NCI-H524 (cell line): ENCODE results near the gene KDM3B.
A peak's percentile ranks its signal among the peaks of the same experiment; 100 is the strongest.
"Not testable (repeated sequence)": the region's sequence is repeated elsewhere in the genome, so short reads cannot be mapped to it uniquely, and the experiment has no call there.

Experiments
- DNase-seq, 2 experiments: peaks; one replicate each; lab custom pipeline; 2025; lab: John Stamatoyannopoulos, UW

The KDM3B gene, protein sequence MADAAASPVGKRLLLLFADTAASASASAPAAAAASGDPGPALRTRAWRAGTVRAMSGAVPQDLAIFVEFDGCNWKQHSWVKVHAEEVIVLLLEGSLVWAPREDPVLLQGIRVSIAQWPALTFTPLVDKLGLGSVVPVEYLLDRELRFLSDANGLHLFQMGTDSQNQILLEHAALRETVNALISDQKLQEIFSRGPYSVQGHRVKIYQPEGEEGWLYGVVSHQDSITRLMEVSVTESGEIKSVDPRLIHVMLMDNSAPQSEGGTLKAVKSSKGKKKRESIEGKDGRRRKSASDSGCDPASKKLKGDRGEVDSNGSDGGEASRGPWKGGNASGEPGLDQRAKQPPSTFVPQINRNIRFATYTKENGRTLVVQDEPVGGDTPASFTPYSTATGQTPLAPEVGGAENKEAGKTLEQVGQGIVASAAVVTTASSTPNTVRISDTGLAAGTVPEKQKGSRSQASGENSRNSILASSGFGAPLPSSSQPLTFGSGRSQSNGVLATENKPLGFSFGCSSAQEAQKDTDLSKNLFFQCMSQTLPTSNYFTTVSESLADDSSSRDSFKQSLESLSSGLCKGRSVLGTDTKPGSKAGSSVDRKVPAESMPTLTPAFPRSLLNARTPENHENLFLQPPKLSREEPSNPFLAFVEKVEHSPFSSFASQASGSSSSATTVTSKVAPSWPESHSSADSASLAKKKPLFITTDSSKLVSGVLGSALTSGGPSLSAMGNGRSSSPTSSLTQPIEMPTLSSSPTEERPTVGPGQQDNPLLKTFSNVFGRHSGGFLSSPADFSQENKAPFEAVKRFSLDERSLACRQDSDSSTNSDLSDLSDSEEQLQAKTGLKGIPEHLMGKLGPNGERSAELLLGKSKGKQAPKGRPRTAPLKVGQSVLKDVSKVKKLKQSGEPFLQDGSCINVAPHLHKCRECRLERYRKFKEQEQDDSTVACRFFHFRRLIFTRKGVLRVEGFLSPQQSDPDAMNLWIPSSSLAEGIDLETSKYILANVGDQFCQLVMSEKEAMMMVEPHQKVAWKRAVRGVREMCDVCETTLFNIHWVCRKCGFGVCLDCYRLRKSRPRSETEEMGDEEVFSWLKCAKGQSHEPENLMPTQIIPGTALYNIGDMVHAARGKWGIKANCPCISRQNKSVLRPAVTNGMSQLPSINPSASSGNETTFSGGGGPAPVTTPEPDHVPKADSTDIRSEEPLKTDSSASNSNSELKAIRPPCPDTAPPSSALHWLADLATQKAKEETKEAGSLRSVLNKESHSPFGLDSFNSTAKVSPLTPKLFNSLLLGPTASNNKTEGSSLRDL (N-terminal part only)

DNA sequence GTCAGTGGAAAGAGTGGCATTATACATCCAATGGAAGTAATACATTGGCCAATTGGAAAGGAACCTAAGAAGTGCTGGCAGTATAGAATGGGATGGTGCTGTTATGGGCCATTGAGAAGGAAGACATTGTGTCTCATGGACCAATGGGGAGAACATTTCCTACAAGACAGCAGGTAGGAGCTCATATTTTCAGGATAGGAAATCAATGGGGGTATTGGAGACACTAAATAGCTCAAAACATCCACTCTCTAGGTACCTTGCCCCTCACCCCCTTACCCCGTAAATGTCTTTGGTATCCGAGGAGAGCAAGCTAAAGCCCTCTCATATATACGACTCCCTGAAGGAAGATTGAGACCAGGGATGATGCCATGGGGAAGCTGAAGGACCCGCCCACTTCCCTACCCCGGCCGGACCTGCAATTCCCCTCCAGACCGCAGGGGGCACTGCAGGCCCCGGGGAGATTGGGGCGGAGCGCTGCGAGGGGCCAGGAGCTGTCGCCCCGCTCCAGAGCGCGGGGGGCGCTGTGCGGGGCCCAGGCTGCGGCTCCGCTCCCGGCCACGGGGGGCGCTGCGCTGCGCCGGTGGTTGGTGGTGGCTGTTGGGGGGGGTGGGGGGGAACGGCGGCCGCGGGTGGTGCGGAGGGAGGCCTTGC, at the start of gene KDM3B:
TSS of gene KDM3B (plus strand) at position 615 of the 651 bp plus-strand sequence. CDS start 111 bp downstream, outside the sequence.
- peak; percentile 68 to 82 for DNase-seq

DNA sequence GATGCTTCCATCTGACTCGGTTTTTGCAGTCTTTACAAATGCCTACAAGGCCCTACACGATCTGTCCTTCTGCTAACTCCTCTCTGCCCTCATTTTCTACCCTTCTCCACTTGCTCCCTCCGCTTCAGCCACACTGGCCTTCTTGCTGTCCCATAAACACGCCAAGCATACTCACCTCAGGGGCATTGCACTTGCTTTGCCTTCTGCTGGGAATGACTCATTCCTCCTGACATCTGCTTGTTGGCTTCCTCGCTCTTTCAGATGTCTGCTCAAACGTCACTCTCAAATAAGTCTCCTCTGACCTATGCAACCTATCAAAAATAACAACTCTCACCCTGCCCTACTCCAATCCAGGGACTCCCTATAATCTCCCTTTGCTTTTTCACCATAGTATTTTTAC, 49.1 kb upstream of the KDM3B start:
- DNase-seq, result no peak

DNA sequence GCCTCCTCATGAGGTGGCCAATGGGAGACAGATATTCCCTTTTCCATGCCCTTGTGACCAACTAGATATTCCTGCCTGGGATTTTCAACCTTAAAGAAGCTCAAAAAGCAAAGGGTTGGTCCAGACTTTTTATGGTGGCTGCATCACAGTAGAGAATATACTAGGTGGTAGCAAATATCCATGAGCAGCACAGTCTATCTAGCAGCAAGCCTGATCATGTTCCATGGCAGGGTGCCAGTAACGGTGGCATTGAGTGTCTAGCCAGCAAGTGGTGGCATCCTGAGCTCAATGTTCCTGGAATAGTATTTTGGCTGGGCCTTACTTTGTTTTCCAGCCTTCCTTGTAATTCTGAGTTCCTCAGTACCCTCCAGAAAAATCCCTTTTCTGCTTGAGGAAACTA, 46.7 kb upstream of the KDM3B start:
- DNase-seq, result peak in 1 of 2 experiments; percentile 5

DNA sequence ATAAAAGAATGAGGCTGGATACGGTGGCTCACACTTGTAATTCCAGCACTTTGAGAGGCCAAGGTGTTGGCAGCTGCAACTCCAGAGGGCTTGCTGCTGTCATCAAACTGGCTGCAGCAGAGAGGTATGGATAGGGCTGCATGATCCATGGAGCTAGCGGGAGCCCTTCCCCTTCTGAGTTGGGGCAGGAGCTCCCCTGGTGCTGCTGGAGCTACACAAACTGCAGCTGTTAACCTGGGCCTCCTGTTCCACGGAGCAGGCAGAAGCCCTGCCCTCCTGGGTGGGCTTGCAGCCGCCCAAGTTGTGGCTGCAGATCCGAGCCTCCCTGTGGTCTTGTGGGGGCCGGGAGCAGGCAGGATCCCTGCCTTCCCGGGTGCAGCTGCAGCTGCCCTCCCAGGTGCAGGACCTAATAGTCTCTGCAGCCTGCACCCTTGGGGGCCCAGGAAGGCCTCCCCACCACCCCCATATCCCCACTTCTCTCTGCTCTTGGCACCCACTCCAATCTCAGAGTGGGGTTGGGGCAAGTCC, 36.7 kb upstream of the KDM3B start:
- no peak for DNase-seq

DNA sequence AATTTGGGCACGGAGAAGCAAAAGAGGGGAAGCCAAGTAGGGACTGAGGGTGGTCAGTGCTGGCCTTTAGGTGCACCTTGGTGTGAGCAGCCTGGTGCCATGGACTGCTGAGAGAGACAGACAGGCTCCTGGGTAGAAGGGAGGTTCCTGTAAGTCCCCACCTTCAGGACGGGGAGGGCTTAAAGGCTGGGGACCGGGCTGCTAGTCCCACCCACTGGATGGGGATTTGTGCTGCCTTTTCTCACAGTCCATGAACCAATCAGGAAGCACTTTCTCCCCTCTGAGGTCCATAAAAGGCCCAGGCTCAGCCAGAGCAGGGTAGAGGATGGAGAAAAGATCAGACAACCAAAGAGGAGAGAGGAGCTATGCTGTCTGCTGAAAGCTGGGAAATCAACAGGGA, 36.1 kb upstream of the KDM3B start:
- DNase-seq, result no peak

DNA sequence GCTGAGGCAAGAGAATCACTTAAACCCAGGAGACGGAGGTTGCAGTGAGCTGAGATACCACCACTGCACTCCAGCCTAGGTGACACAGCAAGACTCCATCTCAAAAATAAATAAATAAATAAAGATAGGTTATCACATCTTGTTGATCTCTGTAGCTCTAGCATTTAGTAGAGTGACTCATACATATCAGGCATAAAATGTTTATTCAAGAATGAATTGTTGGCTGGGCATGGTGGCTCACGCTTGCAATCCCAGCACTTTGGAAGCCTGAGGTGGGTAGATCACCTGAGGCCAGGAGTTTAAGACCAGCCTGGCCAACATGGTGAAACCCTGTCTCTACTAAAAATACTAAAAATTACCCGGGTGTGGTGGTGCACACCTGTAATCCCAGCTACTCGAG, 34.3 kb upstream of the KDM3B start:
- not testable (repeated sequence) for DNase-seq

DNA sequence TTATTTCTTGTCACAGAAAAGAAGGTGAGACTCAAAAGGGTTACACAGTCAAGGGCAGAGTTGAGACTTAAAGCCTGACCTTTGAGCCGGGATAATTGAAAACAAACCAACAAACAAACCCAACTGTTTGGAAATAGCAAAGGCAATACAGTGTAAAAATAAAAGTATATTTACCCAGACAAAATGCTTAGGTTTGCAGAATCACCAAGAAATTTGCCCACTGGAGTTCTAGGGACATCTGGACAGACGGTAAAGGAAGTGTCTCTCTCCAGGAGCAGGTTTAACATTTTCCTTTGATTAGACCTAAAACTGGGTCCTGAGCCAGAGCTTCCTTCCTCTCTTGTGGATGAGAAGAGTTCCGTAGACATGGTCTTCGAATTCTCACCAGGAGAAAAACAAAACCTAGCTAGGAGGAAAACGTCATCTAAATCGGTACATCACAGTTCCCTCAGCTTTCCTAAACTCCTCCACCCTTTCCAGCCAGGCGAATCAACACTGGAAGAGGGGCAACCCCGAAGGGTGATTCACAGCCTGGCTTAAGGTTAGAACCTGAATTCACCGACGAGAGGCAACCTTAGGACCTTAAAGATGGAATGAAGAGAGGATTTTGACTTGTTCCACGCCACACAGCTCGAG, 21.6 kb upstream of the KDM3B start:
- DNase-seq, result no peak

DNA sequence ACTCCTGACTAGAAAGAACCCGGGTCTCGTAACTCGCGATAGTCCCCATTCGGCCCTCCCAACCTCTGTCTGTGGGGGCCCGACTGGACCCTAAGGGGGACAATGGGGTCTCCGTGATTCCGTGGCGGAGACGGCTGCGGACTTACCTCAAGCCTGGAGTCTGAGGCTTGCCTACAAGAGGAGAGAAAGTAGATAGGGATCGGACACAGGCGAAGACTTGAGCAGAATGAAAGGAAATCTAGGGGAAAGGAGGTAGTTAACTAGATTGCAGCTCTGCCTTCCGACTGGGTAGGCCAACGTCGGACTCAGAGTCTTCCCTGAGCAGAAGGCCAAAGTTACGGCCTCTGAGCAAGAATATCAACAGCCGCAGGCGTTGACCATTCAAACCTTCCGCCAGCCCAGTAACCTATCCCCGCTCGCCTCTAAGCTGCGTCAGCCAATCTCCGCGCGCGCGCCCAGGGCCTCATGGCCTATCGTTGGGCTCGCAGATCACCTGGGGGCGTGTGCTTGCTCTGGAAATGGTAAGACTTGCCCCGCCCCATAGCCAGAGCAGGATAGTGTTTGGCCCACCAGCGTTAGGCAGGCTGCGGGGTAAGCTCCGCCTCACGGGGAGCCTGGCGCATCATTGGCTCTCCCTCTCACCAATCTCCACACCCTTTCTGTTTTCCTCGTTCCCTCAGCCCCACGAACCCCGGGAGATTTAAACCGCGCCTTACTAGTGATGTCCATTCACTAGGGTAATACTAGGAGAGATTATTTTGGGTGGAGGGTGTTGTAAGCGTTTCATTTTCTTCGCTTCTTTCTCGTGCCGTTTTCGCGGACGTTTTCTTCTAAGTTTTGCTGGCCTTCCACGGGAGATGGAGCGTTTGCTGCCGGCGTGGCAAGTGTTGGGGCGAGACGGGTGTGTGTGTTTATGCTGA, 20.8 kb upstream of the KDM3B start, which contains the start of gene CDC25C:
TSS of gene CDC25C (minus strand) at position 356 of the 920 bp plus-strand sequence. CDS start 624 bp downstream, outside the sequence.
- DNase-seq, result peak; percentile 98 to 99

DNA sequence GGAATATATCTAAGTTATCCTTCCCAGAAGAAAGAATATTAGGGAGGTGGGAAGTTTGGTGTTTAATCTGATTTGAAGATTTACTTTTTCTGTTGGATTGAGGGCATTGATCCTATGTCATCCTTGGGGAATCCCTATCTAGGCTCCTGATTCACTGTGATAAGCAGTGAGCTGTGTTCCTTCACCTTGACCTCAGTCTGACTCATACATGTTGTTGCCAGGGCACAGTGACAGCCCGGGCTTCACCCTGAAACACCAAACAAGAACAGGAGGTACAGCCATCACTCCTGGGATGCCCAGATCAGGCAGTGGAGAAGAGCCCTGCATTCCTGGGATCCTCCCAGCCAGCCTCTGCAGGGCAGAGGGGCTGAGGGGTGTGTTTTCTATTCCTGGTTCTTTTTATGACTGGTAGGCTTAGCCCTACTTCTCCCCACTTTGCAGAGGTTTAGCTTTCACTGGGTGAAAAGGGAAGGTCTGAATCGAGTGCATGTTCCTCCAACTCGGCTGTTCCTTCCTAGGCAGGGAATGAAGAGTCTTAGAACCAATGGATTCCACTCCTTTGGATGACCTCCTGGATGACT, 17.5 kb upstream of the KDM3B start:
- no peak for DNase-seq

DNA sequence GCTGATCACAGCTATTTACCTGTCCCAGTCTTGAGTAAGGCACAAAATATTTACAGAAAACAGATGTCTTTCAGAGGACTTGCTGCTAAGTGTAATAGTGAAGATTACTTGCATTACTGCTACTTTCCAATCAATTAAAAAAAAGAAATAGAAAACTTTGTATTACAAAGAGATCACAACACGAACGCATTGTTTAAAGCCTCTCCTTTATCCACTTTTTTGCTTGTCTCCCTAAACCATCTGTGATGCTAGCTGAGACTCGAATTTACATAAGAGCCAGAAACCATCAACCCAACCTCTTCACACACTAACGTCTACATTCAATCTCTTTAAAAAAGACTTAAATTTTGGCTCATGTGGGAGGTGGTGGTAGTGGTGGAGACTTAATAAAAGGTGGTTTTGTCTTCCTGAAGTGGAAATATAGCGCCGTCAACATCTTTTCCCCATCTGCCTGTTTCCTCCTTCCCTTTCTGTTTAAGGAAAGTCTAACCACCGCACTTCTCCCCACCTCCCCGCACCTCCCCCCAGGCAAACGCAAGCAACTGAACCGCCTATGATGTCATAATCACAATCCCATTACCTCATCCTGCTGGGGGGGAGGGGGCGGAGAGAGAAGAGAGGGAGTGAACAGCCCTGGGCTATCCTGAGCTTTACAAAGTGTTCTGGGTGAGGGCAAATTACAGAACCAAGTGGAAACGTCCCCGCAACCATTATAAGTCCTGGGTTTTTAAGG, 15.4 kb upstream of the KDM3B start:
- DNase-seq, result no peak

DNA sequence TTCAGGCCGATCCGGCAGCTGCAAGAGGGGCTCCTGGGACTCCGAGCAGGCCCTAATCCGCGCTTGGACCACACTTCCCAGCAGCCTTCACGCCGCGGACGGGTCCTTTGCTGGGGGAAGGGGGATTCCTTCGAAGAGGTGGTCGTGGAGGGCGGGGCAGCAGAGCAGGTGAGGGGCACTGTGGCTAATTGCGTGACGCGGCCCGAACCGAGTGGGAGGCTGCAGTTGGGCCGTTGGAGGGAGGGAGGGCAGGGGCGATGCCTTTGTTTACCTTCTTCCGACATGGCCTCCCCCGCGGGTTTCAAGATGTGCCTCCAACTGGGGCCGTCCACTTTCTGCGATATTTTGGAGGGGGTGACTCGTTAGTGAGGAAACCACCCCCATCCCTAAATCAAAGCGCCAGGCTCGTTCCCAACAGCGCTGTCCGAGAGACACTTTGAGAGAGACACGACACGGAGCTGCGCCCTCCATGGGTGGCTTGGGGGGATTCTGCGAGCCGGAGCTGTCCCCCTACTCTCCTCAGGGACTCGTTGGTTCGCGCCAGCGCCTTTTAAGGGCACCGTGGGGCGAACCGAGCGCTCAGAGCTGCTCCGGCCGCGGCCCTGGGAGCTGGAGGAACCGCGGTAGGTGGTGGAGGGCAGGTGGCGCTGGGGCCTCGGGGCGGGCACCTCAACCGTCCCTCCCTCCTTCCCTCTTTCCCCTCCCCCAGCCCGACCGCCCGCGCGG, 14.6 kb upstream of the KDM3B start, which contains the start of gene FAM53C:
TSS of gene FAM53C (plus strand) at position 582 of the 726 bp plus-strand sequence. CDS start 3,070 bp downstream, outside the sequence.
- peak; percentile 88 to 91 for DNase-seq

DNA sequence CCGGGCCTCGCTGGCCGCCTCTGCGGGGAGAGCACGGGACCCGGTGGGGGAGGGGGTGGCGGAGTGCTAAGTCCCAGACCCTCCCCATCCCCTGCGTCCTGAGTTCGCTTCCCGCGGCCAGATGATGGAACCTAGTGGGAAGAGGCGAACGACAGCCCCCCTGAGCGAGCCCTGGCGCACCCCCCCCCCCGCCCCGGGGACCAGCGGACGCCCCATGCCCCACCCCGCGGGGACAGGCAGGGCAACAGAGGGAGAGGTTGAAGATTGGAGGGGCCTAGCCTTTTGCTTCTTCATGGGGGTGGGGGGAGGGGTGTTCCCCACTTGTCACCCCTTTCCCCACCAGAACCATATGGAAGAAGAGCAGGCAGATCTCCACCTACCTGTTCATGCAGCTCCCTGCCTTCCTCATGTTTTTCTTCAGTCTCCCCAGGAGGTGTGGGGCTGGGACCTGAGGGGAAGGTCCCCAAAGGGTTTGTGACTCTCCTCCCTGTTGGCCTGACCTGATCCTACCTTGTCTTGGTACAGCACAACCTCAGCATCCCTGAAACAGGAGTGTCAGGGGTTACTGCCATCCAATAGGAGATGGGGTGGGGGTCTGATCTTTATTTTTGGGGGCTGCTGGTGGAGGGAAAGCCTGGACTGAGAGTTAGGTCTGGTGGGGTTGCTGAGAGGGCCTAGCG, 13.9 kb upstream of the KDM3B start:
- DNase-seq, result no peak

DNA sequence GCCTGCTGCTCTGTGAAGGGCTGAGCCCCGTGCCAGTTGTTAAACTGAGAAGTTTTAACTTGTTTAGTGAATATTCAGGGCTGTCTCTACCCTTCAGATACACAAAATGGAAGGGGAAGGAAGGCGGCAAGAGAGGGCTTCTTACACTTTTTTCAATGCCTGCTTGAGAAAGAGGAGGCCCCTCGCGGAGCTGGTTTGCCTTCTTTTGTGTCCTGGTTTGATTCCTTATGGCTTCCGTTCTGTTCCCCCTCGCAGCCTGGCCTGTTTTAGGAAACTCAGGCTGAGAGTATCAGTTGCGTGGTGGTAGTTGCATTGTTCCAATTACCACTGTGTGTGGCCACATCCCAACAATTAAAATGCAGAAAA, 13.4 kb upstream of the KDM3B start:
- DNase-seq, result no peak

DNA sequence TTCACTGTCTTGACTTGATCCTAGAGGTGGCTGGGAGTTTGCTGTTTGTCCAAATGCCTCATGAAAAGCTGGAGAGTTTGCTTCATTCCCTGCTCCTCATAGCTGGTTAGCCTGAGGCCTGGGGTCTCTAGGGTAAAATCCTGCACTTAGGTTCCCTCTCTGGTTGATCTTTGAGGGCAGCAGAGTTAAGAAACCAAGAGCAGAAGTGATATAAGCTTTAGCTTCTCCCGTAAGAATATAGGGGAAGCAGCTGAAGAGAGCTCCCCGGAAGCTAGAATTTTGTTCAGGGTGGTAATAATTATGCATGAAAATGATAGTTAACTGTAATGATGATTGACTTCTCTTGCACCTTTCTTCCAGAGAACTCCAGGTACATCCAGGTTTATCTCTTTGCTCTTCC, 13.0 kb upstream of the KDM3B start:
- DNase-seq, result no peak

DNA sequence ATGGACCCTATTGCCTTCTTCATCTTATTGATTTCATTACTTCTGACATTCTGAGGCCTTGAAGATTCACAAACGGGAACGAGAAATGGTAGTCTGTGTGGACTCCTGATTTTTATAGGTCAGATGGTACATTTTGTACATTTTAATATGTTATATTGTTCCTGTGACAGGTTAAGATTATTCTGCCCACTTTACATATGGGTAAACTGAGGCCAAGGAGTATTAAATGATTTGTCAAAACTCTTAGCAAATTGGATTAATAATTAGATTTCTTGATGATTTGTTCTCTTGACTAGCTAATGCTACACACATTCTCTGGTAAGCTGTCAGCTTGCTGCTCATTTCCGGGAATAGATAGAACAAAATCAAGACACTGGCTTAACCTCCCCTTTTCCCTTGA, 12.5 kb upstream of the KDM3B start:
- DNase-seq, result no peak

DNA sequence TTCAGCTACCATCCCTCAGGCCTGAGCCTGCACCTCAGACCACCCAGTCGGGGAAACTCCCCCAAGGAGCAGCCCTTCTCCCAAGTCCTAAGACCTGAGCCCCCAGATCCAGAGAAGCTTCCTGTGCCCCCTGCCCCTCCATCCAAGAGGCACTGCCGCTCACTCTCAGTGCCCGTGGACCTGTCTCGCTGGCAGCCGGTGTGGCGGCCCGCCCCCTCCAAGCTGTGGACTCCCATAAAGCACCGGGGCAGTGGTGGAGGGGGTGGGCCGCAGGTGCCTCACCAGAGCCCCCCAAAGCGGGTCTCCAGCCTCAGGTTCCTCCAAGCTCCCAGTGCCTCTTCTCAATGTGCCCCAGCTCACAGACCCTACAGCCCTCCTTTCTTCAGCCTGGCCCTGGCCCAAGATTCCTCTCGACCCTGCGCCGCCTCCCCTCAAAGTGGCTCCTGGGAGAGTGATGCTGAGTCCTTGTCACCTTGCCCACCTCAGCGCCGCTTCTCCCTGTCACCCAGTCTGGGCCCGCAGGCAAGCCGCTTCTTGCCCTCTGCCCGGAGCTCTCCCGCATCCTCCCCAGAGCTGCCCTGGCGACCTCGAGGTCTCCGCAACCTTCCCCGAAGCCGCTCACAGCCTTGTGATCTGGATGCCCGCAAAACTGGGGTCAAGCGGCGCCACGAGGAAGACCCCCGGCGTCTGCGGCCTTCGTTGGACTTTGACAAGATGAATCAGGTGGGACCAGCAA, 7.4 kb upstream of the KDM3B start:
- no peak for DNase-seq
